ENCODE measurements around the gene KCTD1.

GRCh38 chr18:26556573-26556972 lies 8.2 kb upstream of the KCTD1 start:
- TF ChIP-seq CTCF (IDR thresholded peaks at IDR 0.05) (no peak), POLR2A (IDR thresholded peaks at IDR 0.05) (no peak)
